Mesenteric fat pad (tissue), 1 donor: ENCODE data around the gene CLCN5. TPM values are rescaled to one million over a fixed set of nuclear protein-coding genes. Genes with fewer than 3 reads are reported as not detected.

Experiments used
- DNase-seq: peaks from one replicate; pipeline ENCODE4 v3.0.0-alpha.2; 2020; ENCODE audit warnings: low spot score
- total RNA-seq: library from RNA; stranded (reverse); fragmentation: NEBNext Ultra II Directional; extraction: Animal tissue kit (Norgen Biotek cat#: 25700); gene quantifications from one replicate; pipeline ENCODE4 v1.2.1, GENCODE V29; 2021
- donor health status: DM: yes; HTN: yes; CAD: no.

The CLCN5 gene
- total RNA-seq, 1 donor from 2014 or later = 9.5 TPM

DNA sequence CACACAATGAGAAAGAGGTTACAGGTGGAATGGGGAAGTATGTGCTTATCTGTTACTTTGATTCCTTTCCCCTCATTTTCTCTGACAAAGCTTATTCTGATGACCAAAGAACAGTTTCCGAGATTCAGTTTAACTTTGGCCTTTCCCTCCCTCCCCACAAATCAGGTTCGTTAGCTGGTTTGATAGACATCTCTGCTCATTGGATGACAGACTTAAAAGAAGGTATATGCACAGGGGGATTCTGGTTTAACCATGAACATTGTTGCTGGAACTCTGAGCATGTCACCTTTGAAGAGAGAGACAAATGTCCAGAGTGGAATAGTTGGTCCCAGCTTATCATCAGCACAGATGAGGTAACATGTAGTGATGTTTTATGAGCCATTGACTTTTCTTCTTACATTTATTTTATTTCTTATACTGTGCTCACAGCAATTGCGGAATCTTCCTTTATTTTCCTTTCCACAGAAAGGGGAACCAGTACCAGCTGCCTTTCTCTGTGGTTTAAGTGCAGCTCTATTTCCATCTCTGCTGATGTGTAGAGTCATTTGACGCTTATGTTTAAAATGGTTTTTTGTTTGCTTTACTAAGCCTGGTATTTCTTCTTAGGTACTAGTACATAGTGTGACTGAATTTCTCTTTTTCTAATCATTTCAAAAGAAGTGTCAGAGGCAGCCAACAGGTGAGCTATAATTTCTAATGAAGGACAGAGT is 153.4 kb downstream of the CLCN5 start:
- no peak for DNase-seq

DNA sequence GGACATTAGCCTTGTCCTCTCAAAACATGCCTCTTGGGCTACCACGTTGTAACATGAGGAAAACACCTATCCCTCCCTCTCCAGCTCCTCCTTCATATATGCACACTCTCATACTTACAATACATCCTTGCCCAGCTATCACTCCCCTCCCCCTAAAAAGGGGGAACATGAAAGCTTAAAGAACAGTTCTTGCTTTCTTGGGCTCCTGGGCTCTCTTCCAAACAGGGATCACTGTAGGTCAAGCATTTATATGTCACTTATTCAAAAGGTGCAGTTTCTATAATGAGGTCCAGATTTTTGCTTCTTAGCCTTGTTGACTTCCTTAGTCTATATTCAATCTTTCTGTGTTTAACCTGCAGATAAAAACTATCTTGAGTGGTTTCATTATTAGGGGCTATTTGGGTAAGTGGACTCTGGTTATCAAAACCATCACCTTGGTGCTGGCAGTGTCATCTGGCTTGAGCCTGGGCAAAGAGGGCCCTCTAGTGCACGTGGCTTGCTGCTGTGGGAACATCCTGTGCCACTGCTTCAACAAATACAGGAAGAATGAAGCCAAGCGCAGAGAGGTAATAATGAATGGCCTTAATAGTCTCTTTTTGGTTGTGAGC is 159.0 kb downstream of the CLCN5 start:
- no peak for DNase-seq

DNA sequence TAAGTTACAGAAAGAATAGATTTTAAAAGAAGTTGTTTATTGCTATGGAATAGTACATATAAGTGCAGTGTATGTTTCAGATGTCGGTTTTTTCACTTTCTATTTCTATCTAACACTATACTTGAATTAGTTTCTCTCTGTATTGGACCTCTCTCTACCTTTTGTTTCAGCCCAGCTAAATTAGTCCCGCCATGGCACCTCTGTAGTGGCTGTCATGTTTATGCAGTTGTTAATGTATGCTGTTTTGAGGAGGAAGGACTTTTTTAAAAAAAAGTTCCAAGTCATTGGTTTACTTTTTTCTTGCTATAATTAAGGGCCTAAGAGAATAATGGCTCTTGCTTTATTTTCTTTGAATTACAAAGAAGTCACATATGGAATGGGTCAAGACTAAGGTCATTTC is 160.3 kb downstream of the CLCN5 start:
- DNase-seq = no peak

DNA sequence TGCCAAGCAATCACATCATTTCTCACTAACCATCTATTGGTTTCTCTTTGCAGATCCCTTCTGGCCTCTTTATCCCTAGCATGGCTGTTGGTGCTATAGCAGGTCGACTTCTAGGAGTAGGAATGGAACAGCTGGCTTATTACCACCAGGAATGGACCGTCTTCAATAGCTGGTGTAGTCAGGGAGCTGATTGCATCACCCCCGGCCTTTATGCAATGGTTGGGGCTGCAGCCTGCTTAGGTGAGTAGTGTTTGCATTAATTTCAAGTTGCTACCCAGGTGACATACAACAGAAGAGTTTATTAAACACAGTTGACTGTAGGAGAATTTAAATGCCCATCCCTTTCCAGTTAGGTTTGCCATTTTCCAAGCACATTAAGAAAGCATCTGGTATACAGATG is 166.2 kb downstream of the CLCN5 start:
- DNase-seq = no peak

DNA sequence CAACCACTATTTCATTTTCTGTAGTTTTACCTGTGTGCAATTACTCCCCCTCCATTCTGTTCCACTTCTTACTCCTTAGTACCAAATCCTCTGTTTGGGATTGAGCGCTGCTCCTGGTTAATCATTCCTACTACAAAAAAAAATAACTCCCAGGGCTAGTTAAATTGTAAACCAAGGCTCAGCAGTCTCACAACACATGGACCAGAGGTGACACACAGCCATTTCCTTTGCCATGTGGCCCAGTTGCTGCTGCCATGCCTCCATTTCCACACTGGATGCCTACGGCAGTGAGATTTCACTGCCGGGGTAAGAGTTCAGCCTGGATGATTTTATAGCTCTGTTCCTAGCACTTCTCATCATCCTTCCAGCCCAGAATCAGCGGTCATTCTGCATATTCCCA is 171.2 kb downstream of the CLCN5 start:
- DNase-seq = no peak

DNA sequence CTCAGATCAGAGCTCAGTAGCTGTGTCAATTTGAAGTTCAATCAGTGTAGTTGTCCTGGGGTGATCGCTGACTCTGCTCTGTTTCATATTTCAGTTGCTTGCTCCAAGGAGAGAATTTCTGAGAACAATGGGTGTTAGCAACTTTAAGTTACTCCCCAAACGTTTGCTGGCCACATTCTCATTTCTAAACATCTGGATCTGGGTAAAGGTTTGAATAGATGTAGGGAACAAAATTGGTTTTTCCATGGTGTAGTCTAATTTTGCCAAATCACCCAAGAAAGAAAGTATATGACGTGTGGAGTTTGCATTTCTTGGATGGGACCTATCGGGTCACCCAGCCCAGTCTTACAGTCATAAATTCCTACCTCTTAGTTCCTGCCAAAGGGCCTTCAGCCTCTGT is 174.7 kb downstream of the CLCN5 start:
- DNase-seq = no peak

DNA sequence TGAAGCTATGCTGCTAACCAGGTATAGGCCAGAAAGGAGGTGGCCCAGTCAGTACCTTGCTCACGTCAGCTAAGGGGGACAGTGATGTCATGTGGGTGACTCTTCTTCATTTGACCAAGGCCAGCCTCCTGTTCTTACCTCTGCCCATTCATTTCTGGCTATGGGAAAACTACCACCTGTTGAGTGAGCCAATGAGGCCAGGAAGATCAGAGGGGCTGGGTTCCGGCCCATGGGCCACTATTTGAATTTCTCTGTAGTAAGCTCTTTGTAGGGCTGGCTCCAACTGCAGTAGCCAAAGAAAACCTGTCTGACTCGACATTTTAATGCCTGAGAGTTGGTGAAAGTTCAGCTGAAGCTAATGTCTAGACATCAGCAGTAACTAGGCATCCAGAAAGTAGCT is 175.8 kb downstream of the CLCN5 start:
- DNase-seq = no peak

DNA sequence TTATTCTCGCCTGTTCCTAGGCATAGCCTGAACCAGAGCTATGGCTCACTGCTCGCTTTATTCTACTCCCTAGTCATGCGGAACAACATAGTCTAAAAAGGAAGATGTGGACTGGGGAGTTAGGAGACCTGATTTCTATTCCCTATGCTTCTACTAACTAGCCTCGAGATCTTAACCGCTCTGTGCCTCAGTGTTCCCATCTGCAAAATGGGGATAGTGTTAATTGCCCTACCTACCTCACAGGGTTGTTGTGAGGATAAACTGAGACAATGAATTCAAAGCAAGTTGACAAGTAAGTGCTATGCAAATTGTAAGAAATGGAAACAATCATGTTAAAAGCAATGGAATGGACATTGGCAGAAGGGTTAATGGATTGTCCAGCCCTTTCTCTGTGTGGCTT is 176.4 kb downstream of the CLCN5 start:
- DNase-seq = no peak

DNA sequence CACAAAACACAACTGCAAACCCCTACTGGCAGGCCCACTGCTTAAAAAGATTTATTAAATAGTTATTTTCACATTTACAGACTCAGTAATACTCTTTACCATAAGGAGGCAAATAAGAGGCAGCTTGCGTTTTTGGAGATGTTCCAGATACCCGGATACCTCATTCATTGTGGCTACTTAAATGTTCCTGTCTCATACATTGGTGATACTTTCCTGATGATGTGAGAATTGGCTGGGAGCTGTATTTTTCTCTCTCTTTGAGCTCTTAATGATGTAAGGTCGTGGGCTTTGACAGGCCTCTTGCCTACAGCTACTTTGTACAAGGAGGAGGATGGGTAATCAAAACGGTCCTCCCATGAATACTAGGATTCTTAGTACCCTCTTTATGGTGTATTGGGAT is 176.9 kb downstream of the CLCN5 start:
- no peak for DNase-seq

DNA sequence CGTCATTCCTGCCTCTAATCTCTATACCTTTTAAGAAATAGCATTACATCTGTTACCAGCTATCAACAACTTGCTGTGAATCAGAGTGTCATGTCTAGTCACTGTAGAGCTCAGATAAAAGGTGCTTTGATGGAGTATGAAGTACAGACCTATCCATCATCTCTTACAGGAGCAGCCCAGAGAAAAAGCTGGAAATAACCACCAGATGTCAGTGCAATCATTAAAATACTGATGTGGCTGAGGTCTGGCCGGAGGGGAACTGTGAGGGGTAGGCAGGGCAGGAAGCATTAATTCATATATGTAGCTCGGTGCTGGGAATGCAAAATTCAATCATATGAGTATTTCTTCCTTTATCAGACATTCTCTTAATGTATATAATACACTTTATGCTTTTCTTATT is 177.8 kb downstream of the CLCN5 start:
- DNase-seq = no peak

DNA sequence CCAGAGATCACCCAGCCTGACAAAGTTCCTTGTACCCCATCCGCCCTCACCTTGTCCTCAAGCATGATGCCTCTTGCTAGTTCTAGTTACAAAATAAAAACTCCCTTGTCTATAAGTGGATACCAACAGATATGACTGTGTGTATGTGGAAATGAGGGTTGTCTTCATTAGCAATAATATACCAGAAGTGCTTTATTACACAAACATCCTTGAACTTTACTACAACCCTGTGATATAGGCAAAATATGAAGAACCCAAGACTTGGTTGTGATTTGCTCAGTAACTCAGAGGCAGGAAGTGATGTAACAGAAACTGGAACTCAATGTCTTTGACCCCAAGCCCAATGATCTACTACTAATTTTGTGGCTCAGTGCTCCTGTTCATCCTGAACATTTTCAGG is 180.8 kb downstream of the CLCN5 start:
- DNase-seq = no peak

DNA sequence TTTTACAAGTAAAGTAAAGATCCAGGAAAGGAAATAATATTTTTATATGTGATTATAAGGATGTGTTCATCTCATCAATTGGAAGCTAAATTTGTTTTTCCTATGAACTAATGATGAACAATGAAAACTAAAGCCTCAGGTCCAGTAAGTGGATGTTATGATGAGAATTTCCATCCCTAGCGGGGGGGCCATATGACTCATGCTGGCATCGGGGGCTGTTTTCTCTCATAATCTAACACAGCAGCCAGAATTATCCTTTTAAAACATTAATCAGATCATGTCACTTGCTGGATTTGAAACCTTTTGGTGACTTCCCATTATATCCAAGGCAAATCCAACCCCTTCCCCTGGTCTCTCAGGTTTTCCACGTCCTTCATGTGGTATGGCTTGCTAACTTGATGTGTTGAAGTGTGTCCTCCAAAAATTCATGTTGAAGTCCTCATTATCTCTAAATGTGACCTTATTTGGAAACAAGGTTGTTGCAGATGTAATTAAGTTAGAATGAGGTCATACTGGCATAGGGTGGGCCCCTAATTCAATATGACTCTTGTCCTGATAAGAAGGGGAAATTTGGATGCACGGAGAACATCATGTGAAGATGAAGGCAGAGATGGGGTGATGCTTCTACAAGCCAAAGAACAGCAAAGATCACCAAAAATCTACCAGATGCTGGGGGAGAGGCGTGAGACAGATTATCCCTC is 181.6 kb downstream of the CLCN5 start:
- DNase-seq = no peak

DNA sequence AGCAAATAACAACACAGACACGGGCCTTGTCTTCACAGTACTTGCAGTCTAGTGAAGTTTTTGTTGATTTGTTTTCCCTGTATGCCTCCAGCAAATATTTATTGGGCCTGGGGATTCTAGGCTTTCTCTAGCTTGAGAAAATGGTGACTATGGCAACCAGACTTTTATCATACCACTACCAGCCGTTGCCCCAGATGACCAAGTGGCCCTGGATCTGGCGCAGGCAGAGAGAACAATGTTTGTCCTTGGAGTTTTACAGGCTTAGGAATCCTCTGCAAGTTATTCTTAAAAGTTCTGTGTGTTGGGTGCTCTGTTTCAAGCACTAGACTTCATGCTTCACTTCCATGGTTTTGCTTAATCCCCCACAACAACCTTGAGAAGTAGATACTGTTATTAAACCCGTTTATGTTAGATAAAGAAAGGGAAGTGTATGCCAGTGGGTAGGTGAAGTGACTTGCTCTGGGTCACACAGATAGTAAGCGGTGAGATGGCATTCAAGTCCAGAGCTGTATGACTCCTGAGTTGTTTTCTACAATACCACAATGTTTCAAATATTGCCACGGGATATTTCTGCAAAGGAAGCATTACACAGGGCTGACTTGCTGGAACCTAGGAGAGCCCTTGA is 183.8 kb downstream of the CLCN5 start:
- no peak for DNase-seq

DNA sequence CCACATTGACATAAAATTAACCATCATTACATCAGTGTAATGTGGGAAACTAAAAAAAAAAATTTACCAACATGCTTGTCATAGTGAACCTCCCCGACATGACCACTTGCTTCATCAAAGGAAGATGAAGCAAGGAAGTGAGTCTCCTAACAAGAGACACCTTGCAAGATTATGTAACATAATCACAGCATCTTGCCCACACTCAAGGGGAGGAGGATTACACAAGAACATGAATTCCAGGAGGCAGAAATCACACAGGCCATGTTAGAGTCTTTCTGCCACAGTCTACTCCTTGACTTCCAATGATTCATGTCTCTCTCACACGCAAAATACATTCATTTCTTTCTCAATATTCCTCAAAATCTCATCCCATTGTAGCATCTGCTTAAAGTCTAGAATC is 185.1 kb downstream of the CLCN5 start:
- DNase-seq = no peak

DNA sequence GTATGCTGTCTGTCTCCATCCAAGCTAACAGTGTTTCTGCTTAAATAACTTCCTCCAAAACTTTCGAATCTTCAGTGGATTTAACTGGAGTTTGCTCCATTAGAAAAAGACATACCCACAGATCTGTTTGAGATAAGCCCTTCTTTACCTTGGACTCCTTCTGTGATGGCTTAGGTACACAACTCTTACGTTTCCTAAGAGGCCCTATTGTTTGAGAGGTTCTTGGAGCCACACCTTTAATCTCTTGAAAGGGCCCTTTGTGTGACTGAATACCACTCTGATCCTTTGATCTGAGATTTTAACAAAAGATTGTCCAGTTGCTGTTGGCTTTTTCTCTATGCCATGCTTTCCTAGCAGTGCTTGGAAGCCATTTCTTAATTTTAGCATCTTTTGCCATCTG is 185.9 kb downstream of the CLCN5 start:
- no peak for DNase-seq

DNA sequence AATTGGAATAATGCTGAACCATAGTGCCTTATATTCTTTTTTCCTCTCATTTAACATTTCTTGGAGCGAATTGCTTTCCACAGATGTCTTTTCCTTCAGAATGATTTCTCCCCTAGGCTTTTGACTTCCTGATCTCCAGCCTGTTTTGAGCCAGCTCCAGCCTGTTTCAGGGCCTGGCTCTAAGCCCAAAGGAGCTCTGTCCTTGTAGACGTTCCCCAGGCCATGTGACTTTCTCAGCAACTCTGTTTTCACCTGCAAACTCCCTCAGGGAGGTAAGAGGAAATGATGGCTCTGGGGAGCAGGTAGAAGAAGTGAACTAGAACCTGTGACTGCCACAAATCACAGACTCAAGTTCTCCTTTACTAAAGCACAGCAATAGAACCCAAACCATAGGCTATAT is 189.3 kb downstream of the CLCN5 start:
- no peak for DNase-seq

DNA sequence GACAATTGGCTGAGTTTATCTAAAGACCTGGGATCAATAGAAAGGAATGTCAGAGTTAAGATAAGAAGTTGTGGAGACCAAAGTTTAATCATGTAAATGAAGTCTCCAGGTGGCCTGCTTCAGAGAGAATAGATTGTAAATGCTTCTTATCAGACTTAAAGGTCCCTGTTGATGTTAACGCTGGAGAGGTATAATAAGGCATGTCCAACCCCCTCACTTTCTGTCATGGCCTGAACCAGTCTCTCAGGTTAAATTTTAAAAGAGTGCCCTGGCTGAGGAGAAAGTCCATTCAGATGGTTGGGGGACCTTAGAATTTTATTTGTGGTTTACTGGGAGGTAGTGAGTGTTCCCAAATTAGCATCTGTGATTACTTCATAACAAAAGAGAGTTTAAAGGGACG is 191.7 kb downstream of the CLCN5 start:
- DNase-seq = no peak

DNA sequence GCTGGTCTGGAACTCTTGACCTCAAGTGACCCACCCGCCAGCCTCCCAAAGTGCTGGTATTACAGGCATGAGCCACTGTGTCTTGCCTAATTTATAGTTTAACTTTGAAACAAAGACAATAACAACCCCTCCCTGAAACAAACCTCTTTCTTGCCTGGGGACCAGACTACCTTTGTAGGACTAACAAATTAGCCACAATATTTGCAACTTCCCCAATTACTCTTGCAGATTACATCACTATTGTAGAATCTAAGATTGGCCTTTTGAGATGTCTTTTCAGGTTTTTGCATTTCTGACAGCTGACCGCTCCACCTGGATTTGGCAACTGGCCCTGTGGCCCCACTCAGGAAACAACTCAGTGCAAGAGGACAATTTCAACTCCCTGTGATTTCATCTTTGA is 193.6 kb downstream of the CLCN5 start:
- DNase-seq = no peak

DNA sequence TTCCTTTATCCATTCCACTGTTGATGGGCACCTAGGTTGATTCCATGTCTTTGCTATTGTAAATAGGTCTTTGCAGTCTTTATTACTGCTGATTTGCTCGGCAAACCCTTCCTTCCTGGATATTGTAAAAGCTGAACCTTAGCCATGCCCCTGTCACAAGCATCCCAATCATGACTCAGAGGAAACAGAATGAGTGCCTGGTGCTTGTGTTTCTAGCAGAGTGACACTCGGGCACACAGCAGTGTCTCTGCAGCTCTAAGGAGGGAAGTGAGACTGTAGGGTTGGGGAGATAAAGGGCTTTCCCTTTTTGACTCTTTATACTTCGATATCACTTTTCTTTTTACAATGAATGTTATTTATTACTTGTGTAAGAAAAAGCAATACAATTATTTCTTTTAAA is 195.1 kb downstream of the CLCN5 start:
- no peak for DNase-seq

DNA sequence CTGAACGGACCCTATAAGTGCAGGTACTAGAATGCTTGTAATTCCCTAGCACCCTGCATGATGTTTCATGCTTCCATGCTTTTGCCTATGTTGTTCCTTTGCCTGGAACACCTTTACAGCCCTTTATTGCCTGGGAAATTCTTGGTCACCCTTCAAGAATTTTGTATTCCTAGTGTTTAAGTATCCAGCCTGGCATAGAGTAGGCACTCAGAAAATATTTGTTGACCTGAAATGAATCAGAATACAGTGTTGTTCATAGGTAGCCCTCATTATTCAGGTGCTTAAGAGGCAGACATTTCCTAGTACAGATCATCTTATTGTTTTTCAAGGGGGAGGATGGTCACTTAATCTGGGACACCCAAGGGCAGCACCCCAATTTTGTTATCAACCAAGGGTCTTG is 203.1 kb downstream of the CLCN5 start:
- DNase-seq = no peak

DNA sequence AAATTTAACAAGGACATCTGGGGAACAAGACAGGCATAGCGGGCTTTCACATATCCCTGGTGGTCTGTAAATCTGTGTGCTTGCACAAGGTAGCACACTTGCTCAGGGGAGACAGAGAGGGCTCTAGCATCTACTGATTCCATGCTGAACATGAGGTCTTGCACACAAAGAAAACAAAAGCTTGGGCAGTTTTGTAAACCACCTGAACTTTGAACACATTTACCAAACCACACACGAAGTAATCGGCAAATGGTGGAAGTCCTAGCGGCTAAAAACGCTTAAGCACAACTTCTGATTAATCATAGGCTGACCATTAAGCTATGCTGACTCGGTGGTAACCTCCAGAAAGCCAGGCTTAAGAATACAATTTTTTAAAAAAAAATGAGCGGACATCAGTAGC is 225.6 kb downstream of the CLCN5 start:
- DNase-seq = no peak
